Esophagus squamous epithelium (tissue), 4 donors: Measurements from ENCODE around the gene PLEKHA8.

Source experiments
- CTCF ChIP-seq, 6 experiments: fragments of 450-650 bp in 4 of 6; fragments of 200-600 bp in 2 of 6; sonication (generic) in 2 of 6; IDR thresholded peaks; one replicate each; pipeline ENCODE4 v1.5.1; 2016 to 2019; ENCODE audit warnings: antibody characterized with exemption in 6 of 6, mild to moderate bottlenecking in 4 of 6, moderate library complexity in 4 of 6
- POLR2A ChIP-seq, 4 donors: fragments of 450-650 bp; IDR thresholded peaks; one replicate each; pipeline ENCODE4 v1.6.1; 2017; ENCODE audit warnings: antibody characterized with exemption in 4 of 4, mild to moderate bottlenecking in 4 of 4, moderate library complexity in 3 of 4

- TF ChIP-seq POLR2A (IDR thresholded peaks at IDR 0.05) (no peak), CTCF (IDR thresholded peaks at IDR 0.05) (no peak)
Measured at GRCh38 chr7:30048582-30048981, 20.4 kb downstream of the PLEKHA8 start.
